GM12872 (cell line): ENCODE results near the gene SAMD13.

ENCODE experiments used
- CTCF ChIP-seq: IDR thresholded peaks from 3 replicates; pipeline ENCODE4 v1.5.1; 2011; ENCODE audit warnings: low read depth, mild to moderate bottlenecking, low read length, moderate library complexity; ENCODE audit not compliant: insufficient read depth

The SAMD13 gene

GRCh38 chr1:84301004-84301784, at the start of gene SAMD13:
Gene SAMD13, plus strand, starts transcription at chr1:84301708. Its CDS starts 1,527 bp downstream, at chr1:84303235.
- no peak for TF ChIP-seq CTCF

GRCh38 chr1:84253036-84253435, 48.5 kb upstream of the SAMD13 start:
- no peak for TF ChIP-seq CTCF

- no peak for TF ChIP-seq CTCF
Measured at GRCh38 chr1:84253891-84254290, 47.6 kb upstream of the SAMD13 start.

GRCh38 chr1:84254703-84255238, 46.7 kb upstream of the SAMD13 start:
- no peak for TF ChIP-seq CTCF

- no peak for TF ChIP-seq CTCF
Measured at GRCh38 chr1:84255582-84255981, 45.9 kb upstream of the SAMD13 start.

- TF ChIP-seq CTCF: no peak
Measured at GRCh38 chr1:84257617-84258016, 43.9 kb upstream of the SAMD13 start.

- no peak for TF ChIP-seq CTCF
Measured at GRCh38 chr1:84259376-84259775, 42.1 kb upstream of the SAMD13 start.
